ENCODE results near the gene PKD2L2. TPM values are rescaled to one million over a fixed set of nuclear protein-coding genes. Genes with fewer than 3 reads are reported as not detected.
A peak's percentile ranks its signal among the peaks of the same experiment; 100 is the strongest.
"Not testable (repeated sequence)": the region's sequence is repeated elsewhere in the genome, so short reads cannot be mapped to it uniquely, and the experiment has no call there.

Gene PKD2L2
- total RNA-seq, 1 donor from 2014 or later = not detected

DNA sequence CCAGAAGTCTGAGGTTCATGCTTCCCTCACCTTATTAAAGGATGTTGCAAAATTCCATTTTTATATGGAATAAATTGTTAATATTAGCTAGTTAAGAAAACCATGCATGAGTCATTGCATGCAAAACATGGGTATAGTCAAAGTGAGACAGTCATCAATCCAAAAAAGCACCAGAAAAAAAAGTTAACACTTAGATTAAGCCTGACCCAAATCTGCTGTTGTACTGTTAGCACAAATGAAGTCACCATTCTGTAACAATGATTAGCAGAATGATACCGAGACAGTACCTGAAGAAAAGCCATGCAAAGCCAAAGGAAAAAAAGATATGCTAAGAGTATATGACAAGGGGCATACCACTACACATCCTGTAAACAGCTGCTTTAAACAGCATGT is 49.5 kb downstream of the PKD2L2 start:
- Mint-ChIP-seq H3K27me3 (ENCODE audit: insufficient read depth) (no peaks in the 10 kb centered on the region), H3K4me3 (no peak overlapping the region), H3K9me3 (no peaks in the 10 kb centered on the region), H3K4me1 (ENCODE audit: low read depth) (peaks cover 8% of the 10 kb centered on the region), H3K27ac (peak overlapping the region; percentile 35), H3K36me3 (ENCODE audit: low read depth) (peaks cover 40% of the 10 kb centered on the region)
- intact Hi-C loops (cut with micrococcal nuclease) = loop anchor here (2.0 to 5.0 kb wide), 2 partner anchors 46 to 58 kb away; no protein-coding TSS in a partner anchor
- no peak for DNase-seq (ENCODE audit: low spot score)

DNA sequence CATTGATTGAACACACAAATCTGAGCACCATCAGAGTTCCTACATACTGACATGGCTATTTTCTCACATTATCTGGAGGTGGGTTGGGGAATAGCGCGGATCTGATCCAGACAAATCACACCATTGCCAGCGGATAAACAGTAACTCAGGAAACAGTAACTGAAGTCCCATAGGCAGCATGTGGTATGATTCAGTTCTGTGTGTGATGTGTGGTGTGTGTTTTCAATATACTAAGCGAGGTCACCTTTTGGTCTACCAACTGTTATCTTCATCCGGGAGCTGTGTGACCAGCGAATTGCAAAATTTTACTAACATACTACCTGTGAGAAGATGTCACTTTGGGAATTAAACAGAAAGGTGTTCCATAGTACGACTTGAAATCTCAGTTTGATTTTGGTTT is 50.1 kb downstream of the PKD2L2 start:
- DNase-seq (ENCODE audit: low spot score) = no peak
- no peaks in the 10 kb centered on the region for H3K9me3 Mint-ChIP-seq

DNA sequence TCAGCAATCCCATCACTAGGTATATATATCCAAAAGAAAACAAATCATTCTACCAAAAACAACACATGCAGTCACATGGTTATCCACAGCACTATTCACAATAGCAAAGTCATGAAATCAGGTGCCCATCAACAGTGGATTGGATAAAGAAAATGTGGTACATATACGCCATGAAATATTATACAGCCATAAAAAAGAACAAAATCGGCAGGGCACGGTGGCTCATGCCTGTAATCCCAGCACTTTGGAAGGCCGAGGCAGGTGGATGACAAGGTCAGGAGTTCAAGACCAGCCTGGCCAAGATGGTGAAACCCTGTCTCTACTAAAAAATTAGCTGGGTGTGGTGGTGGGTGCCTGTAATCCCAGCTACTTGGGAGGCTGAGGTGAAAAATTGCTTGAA is 55.0 kb downstream of the PKD2L2 start:
- peaks cover 57% of the 10 kb centered on the region for H3K36me3 Mint-ChIP-seq (ENCODE audit: low read depth)
- H3K27ac Mint-ChIP-seq; H3K4me3 Mint-ChIP-seq; intact Hi-C loops (cut with micrococcal nuclease); H3K9me3 Mint-ChIP-seq; H3K27me3 Mint-ChIP-seq (ENCODE audit: insufficient read depth); DNase-seq (ENCODE audit: low spot score); H3K4me1 Mint-ChIP-seq (ENCODE audit: low read depth): not testable (repeated sequence)

More for the DNA sequence above, 50.1 kb downstream of the PKD2L2 start:
- Mint-ChIP-seq H3K27me3 (ENCODE audit: insufficient read depth) (no peaks in the 10 kb centered on the region), H3K27ac (peak overlapping the region; percentile 35), H3K4me3 (no peak overlapping the region), H3K4me1 (ENCODE audit: low read depth) (peaks cover 8% of the 10 kb centered on the region), H3K36me3 (ENCODE audit: low read depth) (peaks cover 45% of the 10 kb centered on the region)
- intact Hi-C loops (cut with micrococcal nuclease) = loop anchor here (2.0 to 5.0 kb wide), 2 partner anchors 47 to 57 kb away; no protein-coding TSS in a partner anchor

DNA sequence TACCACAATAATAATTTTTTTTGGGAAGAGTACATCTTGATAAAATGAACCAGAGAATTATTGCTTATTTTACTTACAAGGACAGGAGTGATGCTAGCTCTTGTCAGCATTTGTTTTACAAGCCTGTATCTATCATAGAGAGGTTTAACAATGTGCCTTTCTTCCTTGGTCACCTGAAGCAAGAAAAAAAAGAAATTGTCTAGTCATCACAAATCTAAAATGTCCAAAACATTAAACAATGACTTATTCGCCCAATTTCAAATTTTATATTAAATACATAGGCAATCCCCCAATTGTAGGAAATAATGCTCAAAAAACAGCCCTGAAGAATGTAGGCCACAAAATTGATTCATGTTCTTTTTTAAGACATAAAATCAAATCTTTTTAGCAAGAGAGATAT is 56.6 kb downstream of the PKD2L2 start:
- intact Hi-C loops (cut with micrococcal nuclease) = no loop called here
- H3K9me3 Mint-ChIP-seq = no peaks in the 10 kb centered on the region
- no peaks in the 10 kb centered on the region for H3K4me1 Mint-ChIP-seq (ENCODE audit: low read depth)
- DNase-seq (ENCODE audit: low spot score) = no peak
- H3K4me3 Mint-ChIP-seq = no peak overlapping the region
- no peak overlapping the region for H3K27ac Mint-ChIP-seq
- H3K27me3 Mint-ChIP-seq (ENCODE audit: insufficient read depth) = no peaks in the 10 kb centered on the region
- H3K36me3 Mint-ChIP-seq (ENCODE audit: low read depth) = peaks cover 52% of the 10 kb centered on the region

DNA sequence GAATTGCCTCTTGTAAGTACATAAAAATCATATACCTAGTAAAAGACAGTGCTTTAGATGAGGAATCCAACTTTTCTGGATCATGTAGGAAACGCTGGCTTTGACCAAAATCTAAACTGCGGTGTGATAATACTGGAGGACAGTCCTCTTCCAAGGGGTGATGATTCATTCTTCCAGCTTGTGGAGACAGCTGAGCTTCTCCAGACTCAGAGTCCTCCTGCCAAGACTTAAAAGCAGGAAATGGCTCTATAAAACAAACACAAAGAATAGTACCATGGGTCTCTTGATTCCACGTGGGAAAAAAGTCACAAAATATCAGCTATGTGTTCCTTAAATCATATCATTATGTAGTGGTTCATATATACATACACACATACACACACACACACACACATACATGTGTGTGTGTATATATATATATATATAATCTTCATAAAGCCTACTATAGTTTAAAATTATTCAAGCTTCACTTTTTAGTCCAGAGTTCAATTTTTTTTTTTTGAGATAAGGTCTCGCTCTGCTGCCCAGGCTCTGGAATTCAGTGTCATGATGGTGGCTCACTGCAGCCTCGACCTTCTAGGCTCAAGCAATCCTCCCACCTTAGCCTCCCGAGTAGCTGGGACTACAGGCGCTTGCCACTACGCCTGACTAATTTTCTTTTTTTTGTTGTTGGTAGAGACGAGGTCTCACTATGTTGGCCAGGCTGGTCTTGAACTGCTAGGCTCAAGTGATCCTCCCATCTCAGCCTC is 65.0 kb downstream of the PKD2L2 start:
- H3K9me3 Mint-ChIP-seq = no peaks in the 10 kb centered on the region
- no peaks in the 10 kb centered on the region for H3K27me3 Mint-ChIP-seq (ENCODE audit: insufficient read depth)
- no peaks in the 10 kb centered on the region for H3K4me1 Mint-ChIP-seq (ENCODE audit: low read depth)
- H3K27ac Mint-ChIP-seq = peak overlapping the region; percentile 23
- peaks cover 29% of the 10 kb centered on the region for H3K36me3 Mint-ChIP-seq (ENCODE audit: low read depth)
- H3K4me3 Mint-ChIP-seq = no peak overlapping the region
- DNase-seq (ENCODE audit: low spot score) = no peak
- intact Hi-C loops (cut with micrococcal nuclease) = no loop called here

DNA sequence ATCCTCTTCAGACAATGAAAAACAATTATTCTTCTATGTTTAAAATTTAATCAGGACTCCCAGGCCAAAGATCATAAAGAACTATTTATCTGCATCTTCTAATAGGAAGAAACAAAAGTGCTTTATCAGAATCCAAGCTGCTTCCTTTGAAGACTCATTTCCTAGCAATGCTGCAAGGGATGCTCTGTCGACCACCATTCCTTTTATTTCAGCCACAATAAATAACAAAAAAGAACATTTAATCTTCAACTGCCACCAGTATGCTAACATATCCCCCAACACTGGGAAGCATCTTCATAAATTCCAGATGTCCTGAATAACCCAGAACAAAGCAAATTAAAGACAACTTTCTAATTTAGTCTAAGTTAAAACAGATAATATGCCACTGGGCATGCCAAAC is 68.7 kb downstream of the PKD2L2 start:
- H3K9me3 Mint-ChIP-seq = no peaks in the 10 kb centered on the region
- DNase-seq (ENCODE audit: low spot score) = no peak
- no peaks in the 10 kb centered on the region for H3K27me3 Mint-ChIP-seq (ENCODE audit: insufficient read depth)
- no peak overlapping the region for H3K27ac Mint-ChIP-seq
- intact Hi-C loops (cut with micrococcal nuclease) = no loop called here
- no peak overlapping the region for H3K4me3 Mint-ChIP-seq
- peaks cover 24% of the 10 kb centered on the region for H3K36me3 Mint-ChIP-seq (ENCODE audit: low read depth)
- H3K4me1 Mint-ChIP-seq (ENCODE audit: low read depth) = no peaks in the 10 kb centered on the region

DNA sequence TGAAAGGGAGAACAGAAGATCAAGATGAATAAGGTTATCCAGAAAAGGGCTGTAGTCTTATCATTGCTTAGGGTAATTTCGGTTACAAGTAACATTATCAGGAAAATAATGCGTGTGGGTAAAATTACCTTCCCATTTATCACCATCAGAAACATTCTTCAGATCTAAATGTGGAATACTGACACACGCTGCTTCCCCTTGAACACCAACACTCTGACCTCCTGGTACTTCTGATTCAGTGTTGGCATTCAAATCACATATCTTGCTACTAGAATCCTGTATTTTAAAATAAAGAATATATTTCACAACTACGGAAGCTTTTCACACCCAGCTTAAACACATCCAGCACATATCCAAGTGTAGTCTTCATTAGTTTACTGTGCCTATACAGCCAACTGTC is 70.2 kb downstream of the PKD2L2 start:
- intact Hi-C loops (cut with micrococcal nuclease) = no loop called here
- Mint-ChIP-seq H3K27ac (no peak overlapping the region), H3K27me3 (ENCODE audit: insufficient read depth) (no peaks in the 10 kb centered on the region), H3K9me3 (no peaks in the 10 kb centered on the region), H3K4me1 (ENCODE audit: low read depth) (no peaks in the 10 kb centered on the region), H3K36me3 (ENCODE audit: low read depth) (peaks cover 20% of the 10 kb centered on the region), H3K4me3 (no peak overlapping the region)
- DNase-seq (ENCODE audit: low spot score) = no peak

DNA sequence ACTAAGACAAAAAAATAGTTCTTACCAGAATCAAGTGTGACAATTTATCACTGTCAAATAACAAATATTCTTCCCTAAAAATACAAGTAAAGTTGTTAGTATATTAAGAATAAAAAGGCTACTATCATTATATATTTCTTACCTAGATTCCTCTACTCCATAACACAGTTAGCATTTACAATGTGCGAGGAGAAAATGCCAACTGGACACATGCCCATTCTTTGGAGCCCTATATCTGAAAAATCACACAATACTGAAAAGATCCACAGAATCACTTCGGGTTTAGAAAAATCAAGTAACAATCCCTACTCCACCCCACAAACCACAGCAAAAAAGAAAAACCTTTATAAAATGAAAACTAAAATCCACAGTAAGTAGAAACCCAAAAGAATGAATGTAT is 70.9 kb downstream of the PKD2L2 start:
- Mint-ChIP-seq H3K4me1 (ENCODE audit: low read depth) (no peaks in the 10 kb centered on the region), H3K36me3 (ENCODE audit: low read depth) (peaks cover 20% of the 10 kb centered on the region), H3K4me3 (no peak overlapping the region), H3K9me3 (no peaks in the 10 kb centered on the region), H3K27ac (no peak overlapping the region), H3K27me3 (ENCODE audit: insufficient read depth) (no peaks in the 10 kb centered on the region)
- no peak for DNase-seq (ENCODE audit: low spot score)
- intact Hi-C loops (cut with micrococcal nuclease) = no loop called here

DNA sequence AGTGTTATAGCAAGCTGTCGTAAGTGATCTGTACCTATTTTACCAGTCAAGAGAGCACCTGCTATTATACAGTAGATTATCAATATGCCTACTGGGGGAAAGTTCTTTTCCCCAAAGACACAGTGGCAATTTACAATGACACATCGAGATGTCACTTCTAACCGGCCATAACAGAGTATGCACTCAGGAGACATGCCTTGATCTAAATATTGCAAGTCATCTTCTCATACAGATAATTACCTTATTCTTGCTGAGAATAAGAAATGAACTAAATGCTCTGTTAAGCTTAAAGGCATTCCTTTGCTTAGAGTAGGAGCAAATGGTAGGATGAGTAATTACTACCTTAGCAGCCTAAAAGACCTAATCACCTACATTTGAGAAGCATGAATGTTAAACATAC is 71.6 kb downstream of the PKD2L2 start:
- intact Hi-C loops (cut with micrococcal nuclease) = no loop called here
- no peaks in the 10 kb centered on the region for H3K9me3 Mint-ChIP-seq
- H3K4me1 Mint-ChIP-seq (ENCODE audit: low read depth) = no peaks in the 10 kb centered on the region
- no peaks in the 10 kb centered on the region for H3K27me3 Mint-ChIP-seq (ENCODE audit: insufficient read depth)
- H3K27ac Mint-ChIP-seq = no peak overlapping the region
- no peak overlapping the region for H3K4me3 Mint-ChIP-seq
- no peak for DNase-seq (ENCODE audit: low spot score)
- peaks cover 23% of the 10 kb centered on the region for H3K36me3 Mint-ChIP-seq (ENCODE audit: low read depth)

DNA sequence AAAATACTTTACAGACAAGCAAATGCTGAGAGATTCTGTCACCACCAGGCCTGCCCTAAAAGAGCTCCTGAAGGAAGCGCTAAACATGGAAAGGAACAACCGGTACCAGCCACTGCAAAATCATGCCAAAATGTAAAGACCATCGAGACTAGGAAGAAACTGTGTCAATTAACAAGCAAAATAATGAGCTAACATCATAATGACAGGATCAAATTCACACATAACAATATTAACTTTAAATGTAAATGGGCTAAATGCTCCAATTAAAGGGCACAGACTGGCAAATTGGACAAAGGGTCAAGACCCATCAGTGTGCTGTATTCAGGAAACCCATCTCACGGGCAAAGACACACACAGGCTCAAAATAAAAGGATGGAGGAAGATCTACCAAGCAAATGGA is 81.1 kb downstream of the PKD2L2 start:
- peaks cover 20% of the 10 kb centered on the region for H3K36me3 Mint-ChIP-seq (ENCODE audit: low read depth)
- H3K4me1 Mint-ChIP-seq (ENCODE audit: low read depth); H3K9me3 Mint-ChIP-seq; H3K4me3 Mint-ChIP-seq; DNase-seq (ENCODE audit: low spot score); H3K27ac Mint-ChIP-seq; H3K27me3 Mint-ChIP-seq (ENCODE audit: insufficient read depth); intact Hi-C loops (cut with micrococcal nuclease): not testable (repeated sequence)

DNA sequence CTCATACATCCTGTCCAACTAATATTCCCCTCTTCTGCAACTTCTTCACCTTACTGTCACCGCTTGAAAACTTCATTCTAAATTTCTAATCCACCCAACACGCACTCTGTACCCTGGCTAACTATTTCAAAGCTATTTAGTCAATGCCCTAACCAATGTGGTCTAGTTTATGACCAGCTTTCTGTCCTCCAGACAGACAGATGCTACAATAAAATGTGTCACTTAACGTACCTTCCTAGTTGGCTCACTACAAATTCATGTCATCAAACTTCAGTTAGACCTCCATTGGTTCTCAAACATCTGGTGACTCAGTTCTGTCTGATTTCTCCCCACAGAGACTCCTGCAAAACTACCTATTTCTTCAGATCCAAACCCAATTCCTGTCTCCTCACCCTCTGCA is 86.0 kb downstream of the PKD2L2 start:
- peaks cover 12% of the 10 kb centered on the region for H3K9me3 Mint-ChIP-seq
- H3K27me3 Mint-ChIP-seq (ENCODE audit: insufficient read depth) = no peaks in the 10 kb centered on the region
- DNase-seq (ENCODE audit: low spot score) = no peak
- no peak overlapping the region for H3K27ac Mint-ChIP-seq
- H3K36me3 Mint-ChIP-seq (ENCODE audit: low read depth) = peaks cover 40% of the 10 kb centered on the region
- H3K4me1 Mint-ChIP-seq (ENCODE audit: low read depth) = no peaks in the 10 kb centered on the region
- no peak overlapping the region for H3K4me3 Mint-ChIP-seq
- intact Hi-C loops (cut with micrococcal nuclease) = no loop called here

DNA sequence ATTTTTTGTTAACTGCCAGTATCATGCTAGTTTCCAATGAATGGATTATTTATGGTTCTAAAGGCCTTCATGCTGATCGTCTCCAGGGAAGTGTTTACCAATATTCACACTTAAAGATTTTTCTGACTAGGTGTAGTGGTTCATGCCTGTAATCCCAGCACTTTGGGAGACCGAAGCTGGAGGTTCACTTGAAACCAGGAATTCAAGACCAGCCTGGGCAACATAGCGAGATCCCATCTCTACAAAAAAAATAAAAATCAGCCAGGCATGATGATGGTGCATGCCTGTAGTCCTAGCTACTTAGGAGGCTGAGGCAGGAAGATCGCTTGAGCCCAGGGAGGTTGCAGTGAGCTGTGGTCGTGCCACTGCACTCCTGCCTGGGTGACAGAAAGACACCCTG is 100.2 kb downstream of the PKD2L2 start:
- Mint-ChIP-seq H3K4me3 (no peak overlapping the region), H3K36me3 (ENCODE audit: low read depth) (peaks cover 14% of the 10 kb centered on the region), H3K4me1 (ENCODE audit: low read depth) (peaks cover 12% of the 10 kb centered on the region), H3K9me3 (no peaks in the 10 kb centered on the region), H3K27ac (no peak overlapping the region), H3K27me3 (ENCODE audit: insufficient read depth) (no peaks in the 10 kb centered on the region)
- DNase-seq (ENCODE audit: low spot score) = no peak
- intact Hi-C loops (cut with micrococcal nuclease) = no loop called here
